HEK293 (cell line): ENCODE results near the gene ASCC1.

Source experiments
- CTCF ChIP-seq: fragments of 450-650 bp; formaldehyde crosslinking; IDR thresholded peaks from 2 replicates; pipeline ENCODE4 v1.5.1; 2016; ENCODE audit warnings: missing biosample characterization, missing genetic modification characterization
- SETDB1 ChIP-seq: IDR thresholded peaks from one replicate; pipeline ENCODE4 v1.6.1; 2017; ENCODE audit warnings: mild to moderate bottlenecking, low read length, moderate library complexity, mixed read lengths; ENCODE audit not compliant: insufficient read length
- YY1 ChIP-seq: fragments of 450-650 bp; formaldehyde crosslinking; IDR thresholded peaks from 2 replicates; pipeline ENCODE4 v1.5.1; 2018; ENCODE audit warnings: missing biosample characterization, missing genetic modification characterization
- ZBTB1 ChIP-seq: fragments of 450-650 bp; formaldehyde crosslinking; IDR thresholded peaks from 2 replicates; pipeline ENCODE4 v1.5.1; 2016; ENCODE audit warnings: missing biosample characterization, missing genetic modification characterization
- ZBTB8A ChIP-seq: fragments of 450-650 bp; formaldehyde crosslinking; IDR thresholded peaks from 2 replicates; pipeline ENCODE4 v1.5.1; 2016; ENCODE audit warnings: missing biosample characterization, missing genetic modification characterization
- ZNF121 ChIP-seq: fragments of 450-650 bp; formaldehyde crosslinking; IDR thresholded peaks from 2 replicates; pipeline ENCODE4 v1.5.1; 2016; ENCODE audit warnings: missing biosample characterization, missing genetic modification characterization
- ZNF274 ChIP-seq, 2 experiments: fragments of 200-500 bp in 1 of 2; fragments of 450-650 bp in 1 of 2; sonication (Bioruptor generic) in 1 of 2; formaldehyde crosslinking in 1 of 2; IDR thresholded peaks; 2 replicates each; pipeline versions ENCODE4 v1.5.1 to v1.6.1; 2014 to 2016; ENCODE audit warnings: borderline replicate concordance in 1 of 2, inconsistent platforms in 1 of 2, low read length in 1 of 2, missing biosample characterization in 1 of 2, missing genetic modification characterization in 1 of 2
- ZNF292 ChIP-seq: fragments of 450-650 bp; formaldehyde crosslinking; IDR thresholded peaks from 2 replicates; pipeline ENCODE4 v1.5.1; 2016; ENCODE audit warnings: low read depth, missing biosample characterization, missing genetic modification characterization, borderline replicate concordance
- ZNF341 ChIP-seq: fragments of 450-650 bp; formaldehyde crosslinking; IDR thresholded peaks from 2 replicates; pipeline ENCODE4; 2016; ENCODE audit warnings: low read depth, missing biosample characterization, missing genetic modification characterization
- ZNF510 ChIP-seq: fragments of 450-650 bp; formaldehyde crosslinking; IDR thresholded peaks from 2 replicates; pipeline ENCODE4 v1.5.1; 2018; ENCODE audit warnings: mild to moderate bottlenecking, missing genetic modification characterization, missing biosample characterization; ENCODE audit not compliant: insufficient replicate concordance
- ZNF792 ChIP-seq: fragments of 450-650 bp; formaldehyde crosslinking; IDR thresholded peaks from 2 replicates; pipeline ENCODE4 v1.5.1; 2016; ENCODE audit warnings: missing biosample characterization, missing genetic modification characterization
- TF ChIP-seq, protein P1 (sequence below): fragments of 450-650 bp; formaldehyde crosslinking; IDR thresholded peaks from 2 replicates; pipeline ENCODE4 v1.5.1; 2016; ENCODE audit warnings: missing biosample characterization, missing genetic modification characterization

DNA sequence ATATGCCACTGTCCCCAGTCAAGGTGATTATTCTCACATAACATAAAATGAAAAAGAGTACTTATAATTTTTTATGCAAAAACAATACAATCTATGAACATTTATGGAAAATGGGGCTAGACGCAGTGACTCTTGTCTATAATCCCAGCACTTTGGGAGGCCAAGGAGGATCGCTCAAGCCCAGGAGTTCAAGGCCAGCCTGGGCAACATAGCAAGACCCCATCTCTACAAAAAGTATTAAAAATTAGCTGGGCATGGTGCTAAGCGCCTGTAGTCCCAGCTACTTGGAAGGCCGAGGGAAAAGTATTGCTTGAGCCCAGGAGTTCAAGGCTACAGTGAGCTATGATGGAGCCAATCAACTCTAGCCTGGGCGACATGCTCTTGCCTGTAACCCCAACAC is 14.8 kb downstream of the ASCC1 start:
- TF ChIP-seq ZNF121 (tag by site-specific recombination): peak; percentile 87
- no peak for TF ChIP-seq ZNF292 (tag by site-specific recombination)
- no peak for TF ChIP-seq SETDB1
- TF ChIP-seq CTCF (tag by site-specific recombination): no peak
- TF ChIP-seq ZNF510 (tag by site-specific recombination): no peak
- no peak for TF ChIP-seq ZNF341
- TF ChIP-seq ZNF274 (IDR thresholded peaks at IDR 0.05; ENCODE audit: low read length): no peak
- no peak for TF ChIP-seq ZNF274 (tag by site-specific recombination; IDR thresholded peaks at IDR 0.05; ENCODE audit: borderline replicate concordance)
- no peak for TF ChIP-seq ZNF792 (tag by site-specific recombination)
- TF ChIP-seq ZBTB1 (tag by site-specific recombination): no peak
- TF ChIP-seq, protein P1, sequence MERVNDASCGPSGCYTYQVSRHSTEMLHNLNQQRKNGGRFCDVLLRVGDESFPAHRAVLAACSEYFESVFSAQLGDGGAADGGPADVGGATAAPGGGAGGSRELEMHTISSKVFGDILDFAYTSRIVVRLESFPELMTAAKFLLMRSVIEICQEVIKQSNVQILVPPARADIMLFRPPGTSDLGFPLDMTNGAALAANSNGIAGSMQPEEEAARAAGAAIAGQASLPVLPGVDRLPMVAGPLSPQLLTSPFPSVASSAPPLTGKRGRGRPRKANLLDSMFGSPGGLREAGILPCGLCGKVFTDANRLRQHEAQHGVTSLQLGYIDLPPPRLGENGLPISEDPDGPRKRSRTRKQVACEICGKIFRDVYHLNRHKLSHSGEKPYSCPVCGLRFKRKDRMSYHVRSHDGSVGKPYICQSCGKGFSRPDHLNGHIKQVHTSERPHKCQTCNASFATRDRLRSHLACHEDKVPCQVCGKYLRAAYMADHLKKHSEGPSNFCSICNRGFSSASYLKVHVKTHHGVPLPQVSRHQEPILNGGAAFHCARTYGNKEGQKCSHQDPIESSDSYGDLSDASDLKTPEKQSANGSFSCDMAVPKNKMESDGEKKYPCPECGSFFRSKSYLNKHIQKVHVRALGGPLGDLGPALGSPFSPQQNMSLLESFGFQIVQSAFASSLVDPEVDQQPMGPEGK (tag by site-specific recombination): no peak
- no peak for TF ChIP-seq YY1 (tag by site-specific recombination)
- TF ChIP-seq ZBTB8A: no peak
